RPMI7951 (cell line): Measurements from ENCODE around the gene HIP1R. TPM values are rescaled to one million over a fixed set of nuclear protein-coding genes. Genes with fewer than 3 reads are reported as not detected.

Source experiments
- DNase-seq: peaks from one replicate; pipeline ENCODE4 v3.0.0-alpha.2; 2012; ENCODE audit warnings: low read depth
- total RNA-seq: library from RNA; depleted of rRNA; stranded (reverse); fragments of >200 nt; shearing (Covaris generic); gene quantifications from 2 replicates; pipeline ENCODE4 v1.2.3, GENCODE V29; 2014

The HIP1R gene
- total RNA-seq, 1 experiment from 2014 or later, result 4.2 TPM

DNA sequence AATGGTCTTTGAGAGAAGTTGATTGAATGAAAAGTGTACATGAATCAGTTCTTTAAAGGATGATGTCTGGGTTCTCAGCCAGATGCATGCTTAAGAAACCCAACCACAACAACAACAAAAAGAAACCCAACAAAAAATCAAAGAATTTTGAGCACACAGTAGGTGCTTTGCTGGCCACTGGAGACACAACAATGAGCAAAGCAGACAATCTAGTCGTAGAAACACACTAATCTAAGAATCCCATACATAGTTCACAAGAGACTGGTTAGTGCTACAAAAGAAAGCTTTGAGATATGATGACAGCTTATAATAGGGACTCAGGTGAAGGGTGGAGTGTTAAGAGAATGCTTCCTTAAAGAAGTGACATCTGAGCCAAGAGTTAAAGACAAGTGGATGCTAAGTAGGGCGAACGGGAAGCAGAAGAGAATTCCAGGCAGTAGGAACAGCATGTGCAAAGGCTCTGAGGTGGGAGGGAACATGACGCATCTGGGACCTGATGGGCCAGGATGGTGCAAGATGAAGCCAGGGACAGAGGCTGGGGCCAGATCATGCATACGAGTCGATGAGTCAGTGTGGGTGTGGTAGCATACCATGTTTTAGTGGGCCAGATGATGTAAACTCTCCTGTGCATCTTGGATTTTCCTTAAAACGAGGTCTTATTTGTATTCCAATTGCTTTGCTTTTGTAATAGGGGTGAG is 4.6 kb upstream of the HIP1R start:
- DNase-seq, result peak; percentile 81

DNA sequence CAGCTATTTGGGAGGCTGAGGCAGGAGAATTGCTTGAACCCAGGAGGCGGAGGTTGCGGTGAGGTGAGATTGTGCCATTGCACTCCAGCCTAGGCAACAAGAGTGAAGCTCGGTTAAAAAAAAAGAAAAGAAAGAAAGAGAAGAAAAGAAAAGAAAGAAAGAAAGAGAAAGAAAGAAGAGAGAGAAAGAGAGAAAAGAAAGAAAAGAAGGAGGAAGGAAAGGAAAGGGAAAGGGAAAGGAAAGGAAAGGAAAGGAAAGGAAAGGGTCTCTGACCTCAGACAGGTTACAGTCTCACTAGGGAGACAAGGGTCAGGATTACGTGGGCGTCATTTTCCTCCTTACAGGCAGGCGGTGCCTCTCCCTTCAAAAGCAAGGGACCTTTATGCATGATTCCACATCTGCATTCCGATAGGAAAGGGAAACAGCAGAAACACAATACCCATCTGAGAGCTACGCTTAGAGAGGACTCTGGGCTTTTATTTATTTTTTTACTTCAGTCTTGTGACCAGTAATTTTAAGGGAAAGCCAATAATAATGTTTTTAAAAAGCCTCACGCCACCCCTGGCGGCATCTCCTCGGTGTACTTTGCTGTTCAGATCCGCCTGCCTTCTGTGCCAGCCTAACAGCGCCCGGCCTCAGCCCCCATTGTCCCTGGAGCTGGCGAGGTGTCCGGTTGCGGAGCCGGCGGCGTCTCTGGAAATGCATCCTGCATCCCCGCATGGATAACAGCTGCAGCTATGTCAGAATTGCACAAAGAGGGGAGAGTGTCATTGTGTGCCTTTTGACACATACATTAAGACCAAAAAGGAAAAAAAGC is 945 bp upstream of the HIP1R start:
- peak; percentile 53 for DNase-seq

DNA sequence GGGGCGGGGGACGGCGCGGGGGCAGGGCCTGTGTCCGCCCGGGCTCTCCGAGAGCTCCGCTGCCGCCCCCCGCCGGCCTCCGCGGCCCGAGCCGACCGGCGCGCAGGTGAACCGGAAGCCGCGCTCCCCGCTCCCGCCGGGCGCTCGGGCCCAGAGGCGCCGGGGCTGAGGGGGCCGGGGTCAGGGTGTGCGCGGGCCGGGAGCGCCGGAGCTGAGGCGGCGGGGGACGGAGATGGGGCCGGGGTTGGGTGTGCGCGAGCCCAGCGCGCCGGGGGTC is 431 bp downstream of the HIP1R start:
- no peak for DNase-seq

DNA sequence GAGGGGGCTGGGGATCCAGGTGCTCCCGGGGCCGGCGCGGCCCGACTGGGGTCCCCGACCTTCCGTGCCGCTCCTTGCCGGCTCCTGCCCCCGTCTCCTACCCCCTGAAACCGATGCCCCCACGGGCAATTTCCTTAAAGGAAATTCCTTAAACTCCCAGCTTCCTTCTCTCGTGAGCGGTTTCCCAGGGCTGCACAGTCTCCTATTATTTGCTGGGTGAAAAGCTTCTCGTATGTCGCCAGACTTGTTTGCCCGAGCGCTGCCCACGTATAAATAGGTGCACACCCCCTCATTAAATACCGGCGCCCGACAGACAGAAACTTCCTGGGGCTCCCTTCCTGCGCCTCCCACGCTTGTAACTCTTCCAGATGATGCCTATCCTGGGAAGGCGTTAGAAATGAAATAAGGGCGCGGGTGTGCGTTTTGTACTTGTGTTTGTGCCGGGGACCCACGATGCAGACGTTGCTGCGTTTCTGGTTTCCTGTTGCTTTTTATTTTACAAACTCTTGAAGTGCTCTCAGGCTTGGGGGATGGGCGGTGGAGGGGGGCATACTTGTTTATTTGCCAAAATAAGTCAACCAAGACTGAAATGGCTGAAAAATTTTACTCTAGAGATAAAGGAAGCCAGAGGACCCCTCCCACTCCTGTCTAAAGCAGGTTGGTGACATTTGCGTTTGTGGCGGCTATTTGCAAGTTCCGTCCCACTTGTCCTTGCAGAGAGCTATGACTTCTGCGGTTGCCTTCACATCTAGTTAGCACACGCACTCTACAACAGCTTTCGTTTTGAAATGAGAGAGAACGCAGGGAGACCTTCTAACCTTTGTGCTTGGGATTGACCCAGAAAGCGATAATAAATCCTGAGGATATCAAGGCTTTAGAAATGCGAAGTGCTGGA is 1.0 kb downstream of the HIP1R start:
- peak; percentile 29 for DNase-seq

DNA sequence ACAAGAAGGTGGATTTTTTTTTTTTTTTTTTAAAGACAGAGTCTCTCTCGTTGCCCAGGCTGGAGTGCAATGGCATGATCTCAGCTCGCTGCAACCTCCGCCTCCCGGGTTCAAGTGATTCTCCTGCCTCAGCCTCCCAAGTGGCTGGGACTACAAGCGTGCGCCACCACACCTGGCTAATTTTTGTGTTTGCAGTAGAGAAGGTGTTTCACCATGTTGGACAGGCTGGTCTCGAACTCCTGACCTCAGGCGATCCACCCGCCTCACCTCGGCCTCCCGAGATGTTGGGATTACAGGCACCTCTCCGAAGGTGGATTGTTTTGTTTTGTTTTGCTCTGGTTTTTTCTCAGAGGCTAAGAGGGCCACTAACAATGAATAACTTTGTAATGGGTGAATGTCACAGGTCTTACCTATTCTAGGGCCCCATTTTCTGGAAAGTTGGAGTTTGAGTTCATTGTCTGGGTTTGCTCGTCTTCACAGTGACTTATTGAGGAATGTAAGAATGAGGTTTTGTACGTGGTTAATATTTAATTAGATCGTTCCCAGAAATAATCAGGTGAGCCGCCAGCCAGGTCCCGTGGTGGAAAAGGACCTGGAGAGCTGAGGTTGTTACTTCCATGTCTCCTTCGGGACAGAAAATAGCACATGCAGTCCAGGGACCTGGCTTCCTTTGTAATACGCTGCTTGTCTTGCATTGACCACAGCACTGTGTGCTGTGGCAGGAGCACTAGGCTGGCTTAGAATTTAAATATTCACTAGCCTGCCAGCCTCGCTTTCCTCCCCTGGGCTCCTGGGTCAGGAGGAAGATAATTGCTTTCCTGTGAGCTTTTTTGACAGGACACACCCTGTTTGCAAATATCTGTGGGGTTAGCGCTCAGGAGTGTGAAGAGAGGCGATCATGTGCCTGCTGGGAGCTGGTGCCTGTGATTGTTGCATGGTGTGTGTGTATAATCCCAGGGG is 2.3 kb downstream of the HIP1R start:
- no peak for DNase-seq

DNA sequence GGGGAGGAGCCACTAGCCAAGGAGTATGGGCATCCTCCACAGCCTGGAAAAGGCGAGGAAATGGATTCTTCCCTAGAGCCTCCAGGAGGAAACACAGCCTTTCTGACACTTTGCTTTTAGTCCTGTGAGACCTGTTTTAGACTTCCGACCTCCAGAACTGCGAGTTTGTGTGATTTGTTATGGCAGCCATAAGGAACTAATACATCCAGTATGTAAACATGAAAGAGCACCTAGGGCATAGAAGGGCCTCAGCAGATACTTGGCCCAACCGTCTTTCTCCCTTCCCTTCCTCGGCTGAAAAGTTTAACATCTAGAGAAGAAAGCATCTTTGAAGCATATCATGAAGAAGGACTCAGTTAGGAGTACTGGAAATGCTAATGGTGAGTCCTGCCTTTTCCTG is 3.6 kb downstream of the HIP1R start:
- DNase-seq, result no peak

DNA sequence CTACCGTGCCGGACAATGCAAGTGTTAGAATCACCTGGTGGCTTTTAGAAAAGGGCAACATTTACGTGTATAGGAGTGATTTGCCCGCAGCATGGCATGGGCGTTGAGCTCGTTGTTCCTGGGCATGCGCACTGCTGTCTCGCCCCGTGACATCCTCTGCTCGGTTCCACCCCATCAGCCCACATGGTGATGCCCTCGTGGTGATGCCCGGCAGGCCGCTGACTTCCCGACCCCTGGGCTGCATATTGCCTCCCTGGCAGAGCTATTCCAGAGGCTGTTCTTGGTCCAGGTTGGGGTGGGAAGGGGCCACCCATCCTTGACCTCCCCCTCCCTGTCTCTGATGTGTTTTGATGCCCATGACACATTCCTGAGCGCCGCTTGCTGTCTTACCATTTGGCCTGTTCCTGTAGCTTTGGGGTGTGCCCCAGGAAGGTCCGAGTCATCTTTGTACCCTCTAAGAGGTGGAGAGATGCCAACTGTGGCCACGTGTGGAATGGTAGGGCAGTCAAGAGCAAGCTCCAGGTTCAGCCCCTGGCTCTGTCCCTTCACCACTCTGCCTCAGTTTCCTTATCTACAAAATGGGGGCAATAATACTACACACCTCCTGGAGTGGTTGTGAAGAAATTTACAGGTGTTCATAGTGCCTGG is 4.8 kb downstream of the HIP1R start:
- no peak for DNase-seq

DNA sequence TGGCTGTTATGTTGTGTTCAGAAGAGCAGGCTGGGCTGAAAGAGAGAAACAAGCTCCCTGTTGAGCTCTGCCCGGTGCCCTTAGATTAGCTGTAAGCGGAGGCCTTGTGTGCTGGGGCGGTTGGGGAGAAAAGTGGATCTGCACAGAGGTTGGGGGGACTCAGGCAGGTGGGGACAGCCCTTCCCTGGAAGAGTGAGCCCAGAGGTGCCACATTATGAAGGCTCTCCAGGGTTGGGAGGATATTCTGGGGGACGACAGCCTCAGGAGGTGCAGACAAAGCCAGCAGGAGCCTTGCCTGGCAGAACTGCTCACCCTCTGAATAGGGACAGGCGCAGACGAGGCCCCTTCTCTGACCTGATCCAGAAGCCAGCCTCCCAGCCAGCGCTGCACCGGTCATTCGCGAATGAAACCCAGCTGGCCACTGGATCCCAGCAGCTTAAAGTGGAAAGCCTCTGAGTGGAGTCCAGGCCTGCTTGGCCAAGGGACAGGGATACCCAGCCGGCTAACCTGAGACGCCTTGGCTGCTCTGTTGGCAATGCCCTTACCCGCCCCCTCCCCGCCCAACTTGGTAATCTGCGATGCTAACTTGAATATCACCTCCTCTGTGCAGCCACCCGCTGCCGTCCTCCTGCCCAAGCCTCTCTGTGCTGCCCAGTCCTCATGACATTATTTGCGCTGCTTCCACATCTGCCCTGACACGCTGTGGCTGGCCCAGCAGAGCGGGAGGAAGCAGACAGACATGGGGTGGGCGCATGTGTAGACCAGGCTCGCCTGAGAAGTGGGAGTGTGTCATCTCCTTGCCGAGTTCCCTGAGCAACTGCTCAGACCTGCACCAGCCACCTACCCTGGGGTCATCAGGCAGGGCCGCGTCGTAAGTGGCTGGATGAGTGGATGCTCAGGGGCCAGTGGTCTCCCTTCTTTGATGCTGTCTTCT is 5.6 kb downstream of the HIP1R start:
- no peak for DNase-seq

DNA sequence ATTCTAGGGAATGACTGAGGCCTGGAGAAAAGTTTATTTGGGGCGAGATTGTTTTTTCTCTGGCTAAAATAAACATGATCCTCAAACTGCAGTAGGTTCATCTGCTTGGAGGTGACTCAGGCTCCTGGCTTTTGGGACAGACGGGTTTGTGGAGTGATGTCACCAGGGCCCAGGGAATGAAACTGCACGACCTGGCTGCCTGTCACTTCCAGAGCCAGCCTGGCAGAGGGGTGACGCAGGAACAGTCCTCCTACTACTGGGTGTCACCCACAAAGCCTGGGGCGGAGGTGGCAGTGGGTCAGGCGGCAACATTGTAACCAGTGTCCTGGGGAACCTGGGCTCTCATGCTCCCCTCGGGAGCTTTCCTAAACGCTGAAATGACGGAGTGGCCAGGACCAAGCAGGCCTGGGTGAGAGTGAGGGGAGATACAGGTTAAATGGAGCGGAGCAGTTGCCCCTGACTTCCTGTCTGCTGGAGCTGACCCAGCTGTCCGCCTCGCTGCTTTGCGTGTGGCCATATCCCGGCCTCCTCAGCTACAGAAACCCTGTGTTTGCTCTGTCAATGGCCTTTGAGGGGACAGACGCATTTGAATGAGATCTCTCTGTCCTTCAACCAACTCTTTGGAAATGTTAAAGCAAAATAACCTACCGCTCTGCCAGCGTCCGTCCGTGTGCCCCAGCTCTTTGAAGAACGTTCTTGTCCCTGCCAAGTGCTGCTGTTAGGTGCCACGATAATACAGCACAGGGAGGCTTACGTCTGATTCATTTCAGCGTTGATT is 6.5 kb downstream of the HIP1R start:
- DNase-seq, result peak; percentile 55

DNA sequence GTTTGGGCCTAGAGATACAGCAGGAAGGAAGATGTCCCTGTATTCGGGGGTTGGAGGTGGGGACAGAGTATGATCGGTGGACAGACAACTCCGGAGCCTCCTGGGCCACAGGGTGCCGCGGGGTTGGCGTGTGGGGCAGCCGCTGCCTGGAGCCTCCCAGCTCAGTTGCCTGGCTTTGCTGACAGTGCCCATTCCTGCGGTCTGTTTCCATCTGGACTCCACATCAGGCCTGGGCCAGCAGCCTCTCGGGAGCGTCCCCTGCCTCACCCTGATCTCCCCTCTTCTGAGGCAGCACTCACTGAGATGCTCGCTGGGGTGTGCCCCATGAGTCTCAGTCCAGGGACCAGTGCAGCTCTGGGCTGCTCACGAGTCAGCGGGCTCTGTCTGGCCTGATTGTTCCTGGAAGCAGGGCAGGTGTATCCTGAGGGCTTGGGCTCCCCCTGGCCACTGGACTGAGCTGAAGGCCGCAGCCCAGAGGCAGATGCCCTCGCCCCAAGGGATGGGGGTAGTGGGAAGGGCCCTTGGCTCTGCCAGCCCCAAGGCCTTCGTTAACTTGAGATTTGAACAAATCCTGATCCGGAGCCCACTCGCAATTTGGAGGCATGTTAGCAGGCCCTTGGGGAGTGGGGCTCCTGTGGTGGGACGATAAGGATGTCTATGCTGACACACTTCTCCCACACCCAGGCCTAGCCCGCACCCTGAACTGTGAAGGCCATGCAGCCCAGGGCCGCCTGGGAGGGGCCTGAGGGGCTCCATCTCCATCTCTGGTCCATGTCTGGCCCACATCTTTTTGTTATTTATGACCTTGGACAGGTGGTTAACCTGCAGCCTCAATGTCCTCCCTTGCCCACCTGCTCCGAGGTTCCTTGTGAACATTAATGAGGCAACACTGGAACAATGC is 7.5 kb downstream of the HIP1R start:
- peak; percentile 58 for DNase-seq

DNA sequence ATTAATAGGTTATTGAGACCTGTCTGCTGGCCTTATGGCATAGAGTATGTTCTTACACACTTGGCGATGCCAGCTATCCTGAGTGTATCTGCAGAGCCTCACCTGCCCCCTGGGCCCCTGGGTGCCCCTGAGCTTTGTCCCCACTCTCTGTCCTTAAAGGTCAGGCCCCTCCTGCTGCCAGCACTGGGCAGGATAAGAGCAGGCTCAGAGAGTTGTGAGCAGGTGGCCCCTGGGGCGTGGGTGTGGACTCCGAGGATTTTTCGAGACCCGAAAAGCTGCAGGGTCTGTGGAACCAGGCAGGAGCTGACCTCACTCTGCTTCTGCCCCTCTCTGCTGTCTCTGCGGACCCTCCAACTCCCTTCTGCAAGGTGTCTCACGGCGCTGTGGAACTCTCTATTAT is 8.2 kb downstream of the HIP1R start:
- DNase-seq, result no peak

DNA sequence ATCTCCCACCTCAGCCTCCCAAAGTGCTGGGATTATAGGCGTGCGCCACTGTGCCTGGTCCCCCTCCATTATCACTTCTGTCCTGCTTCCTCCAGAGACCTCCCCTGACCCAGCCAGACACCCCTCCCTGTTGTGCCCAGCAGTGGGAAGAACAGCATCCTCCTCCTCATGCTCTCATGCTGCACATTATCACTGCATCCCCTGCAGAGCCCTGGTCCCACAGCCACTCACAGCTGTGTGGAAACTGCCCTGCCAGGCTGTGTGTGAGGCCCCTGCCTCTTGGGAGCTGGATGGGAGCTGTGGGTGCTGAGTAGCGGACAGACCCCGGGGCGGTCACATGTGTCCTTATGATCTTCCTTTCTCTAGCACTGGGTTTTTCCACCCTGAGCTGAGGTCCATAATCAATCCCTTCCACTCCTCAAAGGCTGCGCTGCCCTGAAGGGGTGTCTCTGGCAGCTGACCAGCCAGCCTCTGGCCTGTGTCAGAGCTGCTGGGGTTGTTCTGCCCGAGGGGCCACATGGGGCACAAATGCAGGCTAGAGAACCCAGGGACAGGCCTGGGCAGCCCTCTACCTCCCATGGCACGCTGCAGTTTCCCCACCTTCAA is 9.2 kb downstream of the HIP1R start:
- DNase-seq, result no peak

DNA sequence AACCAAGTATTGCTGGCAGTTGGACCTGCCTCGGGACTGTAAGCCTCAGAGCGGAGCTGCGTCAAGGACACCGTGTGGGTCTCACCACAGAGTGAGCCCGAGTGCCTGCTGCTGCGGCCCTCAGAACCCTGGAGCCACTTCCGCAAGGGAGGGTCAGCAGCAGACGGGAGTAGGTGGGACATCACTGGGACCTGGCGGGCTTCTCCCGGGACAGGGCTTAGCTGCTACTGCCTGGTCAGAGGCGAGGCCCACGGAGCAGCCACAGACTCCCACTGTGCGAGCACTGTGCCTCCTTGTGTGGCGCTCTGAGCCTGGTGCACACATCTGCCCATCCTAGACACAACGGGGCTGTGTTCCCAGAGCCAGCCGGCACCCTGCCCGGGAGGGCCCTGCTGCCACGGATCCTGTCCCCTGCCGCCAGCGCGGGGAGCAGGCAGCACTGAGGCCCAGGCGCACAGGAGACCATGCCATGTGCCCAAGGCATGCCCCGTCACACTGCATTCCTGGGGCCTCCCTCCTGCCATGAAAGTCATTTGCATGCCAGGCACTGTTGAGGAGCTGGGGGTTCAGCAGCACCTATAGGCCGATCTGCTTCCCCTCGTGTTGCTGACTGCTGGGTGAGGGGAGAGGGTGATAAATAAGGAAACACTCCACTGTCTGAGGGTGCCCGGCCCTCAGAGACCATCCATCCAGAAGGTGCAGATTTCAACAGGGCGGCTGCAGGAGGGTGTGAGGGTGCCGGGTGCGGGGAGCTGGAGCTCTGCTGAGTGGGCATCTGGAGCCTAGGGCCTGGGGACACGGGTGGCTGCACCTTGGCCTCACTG is 10.0 kb downstream of the HIP1R start:
- no peak for DNase-seq

DNA sequence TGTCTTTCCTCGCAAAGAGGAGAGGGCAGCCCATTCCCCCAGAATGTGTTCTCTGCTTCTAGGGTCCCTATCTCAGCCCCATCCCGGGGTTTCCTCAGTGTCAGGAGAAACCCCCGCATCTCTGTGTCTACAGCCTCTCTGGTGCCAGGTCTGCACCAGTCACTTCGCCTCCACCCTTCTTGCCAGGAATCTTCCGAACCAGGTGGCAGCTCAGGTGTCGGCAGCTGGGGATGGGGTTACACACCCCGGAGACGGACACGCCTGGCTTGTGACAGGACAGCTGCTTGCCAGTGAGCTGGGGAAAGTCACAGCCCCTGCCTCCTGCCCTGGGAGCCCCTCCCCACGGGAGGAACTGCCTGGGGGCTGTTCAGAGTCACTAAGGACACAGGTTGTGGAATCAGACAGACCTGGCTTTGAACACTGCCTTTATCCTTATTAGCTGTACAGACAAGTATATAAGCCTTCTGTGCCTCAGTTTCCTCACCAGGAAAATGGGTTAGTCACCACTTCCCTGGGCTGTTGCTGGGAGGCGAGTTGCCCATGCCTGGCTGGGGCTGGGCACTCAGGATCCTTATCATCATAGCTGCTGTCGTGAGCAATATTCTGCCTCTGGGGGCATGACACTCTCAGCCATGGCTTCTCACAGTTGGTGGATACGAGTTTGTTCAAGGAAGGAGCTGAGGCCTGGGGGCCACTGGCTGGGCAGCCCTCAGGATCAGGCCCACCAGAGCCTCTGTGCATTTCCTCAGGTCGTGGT is 10.8 kb downstream of the HIP1R start:
- no peak for DNase-seq

DNA sequence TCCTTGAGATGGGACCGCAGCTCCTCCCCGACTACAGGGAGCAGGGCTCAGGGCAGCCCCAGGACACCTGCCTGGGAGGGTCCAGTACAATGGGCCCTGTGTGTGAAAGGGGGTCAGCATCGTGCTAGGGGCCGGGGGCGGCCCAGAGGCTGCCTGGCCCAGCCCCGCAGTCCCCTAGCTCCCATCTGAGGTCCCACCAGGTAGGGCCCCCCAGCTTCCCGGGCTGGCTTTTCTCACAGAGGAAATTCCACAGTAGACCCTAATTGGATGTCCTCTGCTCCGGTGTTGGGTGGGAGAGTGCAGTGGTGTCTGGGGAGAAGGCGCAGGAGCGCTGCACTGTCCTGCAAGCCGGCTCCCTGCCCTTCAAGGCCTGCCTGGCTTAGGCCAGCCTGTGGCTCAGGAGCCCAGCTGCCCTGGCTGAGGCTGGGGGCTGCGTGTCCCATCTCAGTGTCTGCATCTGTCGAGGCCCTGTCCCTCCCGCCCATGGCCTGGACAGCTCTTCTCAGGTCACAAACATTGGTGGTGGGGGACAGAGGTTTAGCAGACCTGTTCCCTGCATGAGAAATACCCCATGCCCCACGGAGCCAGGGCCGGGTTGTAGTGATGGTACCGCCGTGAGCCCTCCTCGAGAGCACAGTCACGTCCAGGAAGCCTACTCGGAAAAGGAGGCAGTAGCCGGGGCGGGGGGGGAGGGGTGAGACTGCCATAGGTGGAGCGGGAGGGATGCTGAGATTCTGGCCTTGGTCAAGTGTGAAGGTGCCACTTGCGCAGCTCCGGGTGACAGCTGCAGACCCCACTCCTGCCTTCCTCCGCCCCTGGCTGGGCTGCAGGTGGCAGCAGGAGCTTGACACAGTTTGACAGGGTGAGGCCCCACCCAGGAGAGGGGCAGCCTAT is 11.6 kb downstream of the HIP1R start:
- no peak for DNase-seq
